CD14-positive monocyte (primary cell): ENCODE measurements around the gene COL4A2. TPM values are rescaled to one million over a fixed set of nuclear protein-coding genes. Genes with fewer than 3 reads are reported as not detected.
A peak's percentile ranks its signal among the peaks of the same experiment; 100 is the strongest.

Source experiments
- DNase-seq, 3 donors: peaks; one replicate each; pipeline ENCODE4 v3.0.0-alpha.2; 2011 to 2022
- H2AFZ ChIP-seq: 2 replicates; pipeline ENCODE4 v1.6.0; 2012; ENCODE audit warnings: mild to moderate bottlenecking, low read depth, low read length, inconsistent platforms; ENCODE audit not compliant: insufficient read depth, poor library complexity, severe bottlenecking
- H3K27ac ChIP-seq, 2 donors: 1 replicate in 1 of 2; 2 replicates in 1 of 2; pipeline ENCODE4 v1.5.1; 2012 to 2013; ENCODE audit warnings: low read length in 2 of 2, control low read depth in 1 of 2, inconsistent platforms in 1 of 2, low read depth in 1 of 2, mild to moderate bottlenecking in 1 of 2
- H3K27me3 ChIP-seq, 2 donors: one replicate each; pipeline versions ENCODE4 v1.6.0 to v1.6.1; 2011 to 2013; ENCODE audit warnings: low read length in 2 of 2; ENCODE audit not compliant: control insufficient read depth in 2 of 2, insufficient read depth in 2 of 2
- H3K36me3 ChIP-seq, 2 donors: replicated peaks in 1 of 2; 1 replicate in 1 of 2; 2 replicates in 1 of 2; pipeline versions ENCODE4 v1.5.1 to v1.6.1; 2012 to 2013; ENCODE audit warnings: low read length in 2 of 2, control low read depth in 1 of 2, inconsistent platforms in 1 of 2, mild to moderate bottlenecking in 1 of 2; ENCODE audit not compliant: insufficient read depth in 2 of 2, control insufficient read depth in 1 of 2
- H3K4me1 ChIP-seq, 2 donors: 1 replicate in 1 of 2; 2 replicates in 1 of 2; pipeline versions ENCODE4 v1.5.1 to v1.6.1; 2012 to 2013; ENCODE audit warnings: low read length in 2 of 2, control low read depth in 1 of 2, inconsistent platforms in 1 of 2, mild to moderate bottlenecking in 1 of 2, moderate library complexity in 1 of 2; ENCODE audit not compliant: insufficient read depth in 2 of 2, control insufficient read depth in 1 of 2
- H3K4me2 ChIP-seq: replicated peaks from 2 replicates; pipeline ENCODE3; 2012; ENCODE audit warnings: low read length, moderate library complexity, mild to moderate bottlenecking; ENCODE audit not compliant: poor library complexity, severe bottlenecking; ENCODE audit errors: extremely low read depth
- H3K4me3 ChIP-seq, 3 experiments: fragments of 200-600 bp in 1 of 3; sonication (generic) in 1 of 3; replicated peaks in 1 of 3; 1 replicate in 2 of 3; 2 replicates in 1 of 3; pipeline ENCODE4 v1.5.1; 2011 to 2013; ENCODE audit warnings: low read length in 3 of 3, mild to moderate bottlenecking in 3 of 3, control low read depth in 2 of 3, low read depth in 2 of 3, inconsistent platforms in 1 of 3, moderate library complexity in 1 of 3
- H3K79me2 ChIP-seq: 2 replicates; pipeline ENCODE4 v1.6.0; 2012; ENCODE audit warnings: mild to moderate bottlenecking, control low read depth, inconsistent platforms, low read length, moderate library complexity; ENCODE audit not compliant: insufficient read depth
- H3K9ac ChIP-seq: 2 replicates; pipeline ENCODE4 v1.6.0; 2017; ENCODE audit warnings: low read length, mild to moderate bottlenecking; ENCODE audit not compliant: insufficient read depth, poor library complexity, severe bottlenecking
- H3K9me3 ChIP-seq, 2 donors: replicated peaks in 1 of 2; 1 replicate in 1 of 2; 2 replicates in 1 of 2; pipeline versions ENCODE4 v1.5.1 to v1.6.1; 2012 to 2013; ENCODE audit warnings: low read length in 2 of 2, control low read depth in 1 of 2; ENCODE audit not compliant: control insufficient read depth in 1 of 2, insufficient read depth in 1 of 2
- H4K20me1 ChIP-seq: 2 replicates; pipeline ENCODE4 v1.6.0; 2012; ENCODE audit warnings: mild to moderate bottlenecking, low read length, control low read depth, moderate library complexity; ENCODE audit not compliant: insufficient read depth
- H3K27ac Mint-ChIP-seq, 7 donors: one replicate each; pipeline ENCODE4 v1.8.0; 2020; ENCODE audit warnings: mild to moderate bottlenecking in 7 of 7, mixed read lengths in 7 of 7, moderate library complexity in 6 of 7, inconsistent platforms in 2 of 7
- H3K27me3 Mint-ChIP-seq, 3 donors: one replicate each; pipeline ENCODE4 v1.8.0; 2021 to 2022; ENCODE audit warnings: low read depth in 3 of 3, mild to moderate bottlenecking in 3 of 3, mixed read lengths in 3 of 3, moderate library complexity in 3 of 3, inconsistent platforms in 1 of 3
- H3K36me3 Mint-ChIP-seq, 2 donors: one replicate each; pipeline ENCODE4 v1.8.0; 2020; ENCODE audit warnings: mixed read lengths in 2 of 2, inconsistent platforms in 1 of 2, mild to moderate bottlenecking in 1 of 2
- H3K4me1 Mint-ChIP-seq: one replicate; pipeline ENCODE4 v1.8.0; 2020; ENCODE audit warnings: mild to moderate bottlenecking, mixed read lengths
- H3K4me3 Mint-ChIP-seq, 2 donors: one replicate each; pipeline ENCODE4 v1.8.0; 2020; ENCODE audit warnings: mild to moderate bottlenecking in 2 of 2, mixed read lengths in 2 of 2, moderate library complexity in 1 of 2
- H3K9me3 Mint-ChIP-seq, 7 donors: one replicate each; pipeline ENCODE4 v1.8.0; 2020 to 2022; ENCODE audit warnings: mixed read lengths in 7 of 7, mild to moderate bottlenecking in 6 of 7, moderate library complexity in 6 of 7, inconsistent platforms in 2 of 7
- CTCF ChIP-seq: fragments of 200-600 bp; IDR thresholded peaks from one replicate; pipeline ENCODE4 v1.8.0; 2022; ENCODE audit warnings: antibody characterized with exemption, mild to moderate bottlenecking
- WGBS: methylation state at CpG from one replicate; pipeline ENCODE4 v1.1.5; 2013; ENCODE audit warnings: missing lambda C conversion rate; ENCODE audit not compliant: insufficient coverage; 5-methylcytosine and 5-hydroxymethylcytosine counted together
- intact Hi-C, 2 donors: fragments of 100-400 bp; cut with micrococcal nuclease; formaldehyde crosslinking; loops; one replicate each; pipeline versions ENCODE4 v1.15.0 to v1.15.1; 2023
- polyA plus RNA-seq, 3 donors: library from polyadenylated mRNA; depleted of rRNA in 1 of 3; unstranded in 2 of 3; stranded (reverse) in 1 of 3; fragments of 300-500 nt in 2 of 3; fragments of >200 nt in 1 of 3; fragmentation: Illumina TruSeq in 2 of 3; gene quantifications; 1 replicate in 2 of 3; 2 replicates in 1 of 3; pipeline ENCODE4 v1.2.3, GENCODE V29; 2012 to 2021

The COL4A2 gene
- polyA plus RNA-seq, 3 donors = not detected

- H3K36me3 Mint-ChIP-seq = peaks cover 46 to 52% of the 10 kb centered on the region in 2 donors
- H3K27ac Mint-ChIP-seq = peak overlapping the region; percentile 96 to 99 (median 97)
- TF ChIP-seq CTCF = no peak
- peaks cover 0 to 5% (median 0%) of the 10 kb centered on the region in 3 donors for H3K27me3 Mint-ChIP-seq
- H3K4me2 ChIP-seq = peak overlapping the region; percentile 65
- peak overlapping the region; percentile 39 for H3K9ac ChIP-seq
- peaks cover 0 to 1% (median 0%) of the 10 kb centered on the region in 7 donors for H3K9me3 Mint-ChIP-seq
- intact Hi-C loops = loop anchor here (2.0 to 10.0 kb wide), 5 partner anchors 41 to 194 kb away; partner anchors contain the start of genes ING1 (in 1 of the 2) and RAB20 (in 1 of the 2)
- H3K79me2 ChIP-seq = peaks cover 47% of the 10 kb centered on the region
- DNase-seq = no peak
- peak overlapping the region; percentile 86 to 93 for H3K27ac ChIP-seq
- peak overlapping the region in 1 of 3 experiments; percentile 54 for H3K4me3 ChIP-seq
- peaks cover 92% of the 10 kb centered on the region for H3K4me1 Mint-ChIP-seq
- H2AFZ ChIP-seq = no peak overlapping the region
- no peaks in the 10 kb centered on the region for H3K9me3 ChIP-seq
- WGBS = 75% methylated on average over 8 of the region's 10 CpGs
- H4K20me1 ChIP-seq = peaks cover 25% of the 10 kb centered on the region
- no peaks in the 10 kb centered on the region for H3K27me3 ChIP-seq
- peak overlapping the region; percentile 34 to 76 for H3K4me3 Mint-ChIP-seq
- H3K4me1 ChIP-seq = peaks cover 81 to 89% of the 10 kb centered on the region in 2 donors
- peaks cover 7 to 15% of the 10 kb centered on the region in 2 donors for H3K36me3 ChIP-seq
Observed at GRCh38 chr13:110521296-110521680, 214.2 kb downstream of the COL4A2 start.

- peak overlapping the region in 1 of 3 experiments; percentile 54 for H3K4me3 ChIP-seq
- H3K4me2 ChIP-seq = peak overlapping the region; percentile 65
- no peak overlapping the region for H2AFZ ChIP-seq
- peaks cover 0 to 5% (median 0%) of the 10 kb centered on the region in 3 donors for H3K27me3 Mint-ChIP-seq
- peaks cover 81 to 90% of the 10 kb centered on the region in 2 donors for H3K4me1 ChIP-seq
- 0% methylated on average over 4 of the region's 7 CpGs for WGBS
- H3K9me3 Mint-ChIP-seq = peaks cover 0 to 1% (median 0%) of the 10 kb centered on the region in 7 donors
- H3K79me2 ChIP-seq = peaks cover 53% of the 10 kb centered on the region
- peak overlapping the region; percentile 96 to 99 (median 97) for H3K27ac Mint-ChIP-seq
- peaks cover 98% of the 10 kb centered on the region for H3K4me1 Mint-ChIP-seq
- H4K20me1 ChIP-seq = peaks cover 25% of the 10 kb centered on the region
- peaks cover 7 to 16% of the 10 kb centered on the region in 2 donors for H3K36me3 ChIP-seq
- H3K36me3 Mint-ChIP-seq = peaks cover 52 to 58% of the 10 kb centered on the region in 2 donors
- intact Hi-C loops = loop anchor here (2.0 to 10.0 kb wide), 5 partner anchors 40 to 193 kb away; partner anchors contain the start of genes ING1 (in 1 of the 2) and RAB20 (in 1 of the 2)
- peak overlapping the region; percentile 86 to 93 for H3K27ac ChIP-seq
- H3K9me3 ChIP-seq = no peaks in the 10 kb centered on the region
- H3K27me3 ChIP-seq = no peaks in the 10 kb centered on the region
- no peak overlapping the region for H3K9ac ChIP-seq
- H3K4me3 Mint-ChIP-seq = peak overlapping the region; percentile 49 to 65
- TF ChIP-seq CTCF = no peak
- peak; percentile 80 to 86 (median 82) for DNase-seq
Observed at GRCh38 chr13:110521946-110522345, 214.9 kb downstream of the COL4A2 start.
